Neural progenitor cell (in vitro differentiated cells): ENCODE measurements around the gene FAM216B. TPM values are rescaled to one million over a fixed set of nuclear protein-coding genes. Genes with fewer than 3 reads are reported as not detected.

Source experiments
- DNase-seq: peaks from one replicate; pipeline ENCODE4 v3.0.0-alpha.2; 2016; ENCODE audit warnings: low spot score
- H2AFZ ChIP-seq: fragments of 200-600 bp; sonication (generic); replicated peaks from 2 replicates; pipeline ENCODE4 v1.6.1; 2016; ENCODE audit warnings: antibody characterized with exemption
- H3F3A ChIP-seq: fragments of 200-600 bp; sonication (generic); 2 replicates; pipeline ENCODE4 v1.6.1; 2016; ENCODE audit warnings: antibody characterized with exemption, low read depth
- H3K27ac ChIP-seq: fragments of 200-600 bp; sonication (generic); 2 replicates; pipeline ENCODE4 v1.5.1; 2016; ENCODE audit warnings: mild to moderate bottlenecking
- H3K27me3 ChIP-seq: fragments of 200-600 bp; sonication (generic); 2 replicates; pipeline ENCODE4 v1.6.1; 2016; ENCODE audit warnings: mild to moderate bottlenecking, moderate library complexity
- H3K36me3 ChIP-seq: fragments of 200-600 bp; sonication (generic); 2 replicates; pipeline ENCODE4 v1.5.1; 2016
- H3K4me1 ChIP-seq: fragments of 200-600 bp; sonication (generic); 2 replicates; pipeline ENCODE4 v1.6.1; 2016; ENCODE audit warnings: mixed run types
- H3K4me2 ChIP-seq: fragments of 200-600 bp; sonication (generic); 2 replicates; pipeline ENCODE4 v1.6.1; 2016
- H3K4me3 ChIP-seq: fragments of 200-600 bp; sonication (generic); 2 replicates; pipeline ENCODE4 v1.5.1; 2016
- H3K79me2 ChIP-seq: fragments of 200-600 bp; sonication (generic); 2 replicates; pipeline ENCODE4 v1.6.1; 2016; ENCODE audit warnings: low read depth
- H3K9ac ChIP-seq: fragments of 200-600 bp; sonication (generic); 2 replicates; pipeline ENCODE4 v1.6.1; 2016
- H3K9me3 ChIP-seq: fragments of 200-600 bp; sonication (generic); 2 replicates; pipeline ENCODE4 v1.5.1; 2016; ENCODE audit warnings: low read depth
- H4K20me1 ChIP-seq: fragments of 200-600 bp; sonication (generic); 2 replicates; pipeline ENCODE4 v1.6.1; 2016; ENCODE audit warnings: low read depth
- H3K27ac Mint-ChIP-seq: 3 replicates; pipeline ENCODE4 v1.8.0; 2021; ENCODE audit warnings: mixed read lengths
- H3K27me3 Mint-ChIP-seq: 2 replicates; pipeline ENCODE4 v1.8.0; 2022; ENCODE audit warnings: low read depth, mild to moderate bottlenecking, inconsistent platforms, moderate library complexity, mixed read lengths; ENCODE audit not compliant: insufficient read depth
- H3K36me3 Mint-ChIP-seq: 3 replicates; pipeline ENCODE4 v1.8.0; 2021; ENCODE audit warnings: mixed read lengths
- H3K4me1 Mint-ChIP-seq: 3 replicates; pipeline ENCODE4 v1.8.0; 2021; ENCODE audit warnings: mixed read lengths
- H3K4me3 Mint-ChIP-seq: 3 replicates; pipeline ENCODE4 v1.8.0; 2021; ENCODE audit warnings: mild to moderate bottlenecking, moderate library complexity, mixed read lengths
- H3K9me3 Mint-ChIP-seq: 3 replicates; pipeline ENCODE4 v1.8.0; 2020; ENCODE audit warnings: mixed read lengths
- EZH2 ChIP-seq: fragments of 200-600 bp; sonication (generic); IDR thresholded peaks from 2 replicates; pipeline ENCODE4 v1.6.1; 2017; ENCODE audit warnings: antibody characterized with exemption, mild to moderate bottlenecking, moderate library complexity
- EZH2phosphoT487 ChIP-seq: fragments of 200-600 bp; sonication (generic); IDR thresholded peaks from 2 replicates; pipeline ENCODE4 v1.6.1; 2017; ENCODE audit warnings: antibody characterized with exemption
- total RNA-seq: library from RNA; depleted of rRNA; stranded (reverse); fragments of >200 nt; gene quantifications from 2 replicates; pipeline ENCODE4 v1.2.3, GENCODE V29; 2015; ENCODE audit warnings: low replicate concordance
- TF ChIP-seq, protein P1 (sequence below): fragments of 200-600 bp; sonication (generic); IDR thresholded peaks from 2 replicates; pipeline ENCODE4 v1.5.1; 2017; ENCODE audit warnings: antibody characterized with exemption, mild to moderate bottlenecking

Gene FAM216B
- total RNA-seq, 1 donor from 2014 or later, result not detected

- DNase-seq, result no peak
- no peaks in the 10 kb centered on the region for H3K4me1 Mint-ChIP-seq
Measured at GRCh38 chr13:42786715-42787114, 5.3 kb downstream of the FAM216B start.

GRCh38 chr13:42788601-42789000, 7.2 kb downstream of the FAM216B start:
- H3K27ac ChIP-seq, result no peak overlapping the region
- no peaks in the 10 kb centered on the region for H3K36me3 ChIP-seq
- H3K4me2 ChIP-seq, result no peak overlapping the region
- TF ChIP-seq EZH2phosphoT487 (no peak), EZH2 (no peak)
- TF ChIP-seq, protein P1, sequence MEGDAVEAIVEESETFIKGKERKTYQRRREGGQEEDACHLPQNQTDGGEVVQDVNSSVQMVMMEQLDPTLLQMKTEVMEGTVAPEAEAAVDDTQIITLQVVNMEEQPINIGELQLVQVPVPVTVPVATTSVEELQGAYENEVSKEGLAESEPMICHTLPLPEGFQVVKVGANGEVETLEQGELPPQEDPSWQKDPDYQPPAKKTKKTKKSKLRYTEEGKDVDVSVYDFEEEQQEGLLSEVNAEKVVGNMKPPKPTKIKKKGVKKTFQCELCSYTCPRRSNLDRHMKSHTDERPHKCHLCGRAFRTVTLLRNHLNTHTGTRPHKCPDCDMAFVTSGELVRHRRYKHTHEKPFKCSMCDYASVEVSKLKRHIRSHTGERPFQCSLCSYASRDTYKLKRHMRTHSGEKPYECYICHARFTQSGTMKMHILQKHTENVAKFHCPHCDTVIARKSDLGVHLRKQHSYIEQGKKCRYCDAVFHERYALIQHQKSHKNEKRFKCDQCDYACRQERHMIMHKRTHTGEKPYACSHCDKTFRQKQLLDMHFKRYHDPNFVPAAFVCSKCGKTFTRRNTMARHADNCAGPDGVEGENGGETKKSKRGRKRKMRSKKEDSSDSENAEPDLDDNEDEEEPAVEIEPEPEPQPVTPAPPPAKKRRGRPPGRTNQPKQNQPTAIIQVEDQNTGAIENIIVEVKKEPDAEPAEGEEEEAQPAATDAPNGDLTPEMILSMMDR, result no peak
- H4K20me1 ChIP-seq, result no peaks in the 10 kb centered on the region
- H3K4me1 Mint-ChIP-seq, result no peaks in the 10 kb centered on the region
- no peaks in the 10 kb centered on the region for H3K79me2 ChIP-seq
- H3K36me3 Mint-ChIP-seq, result no peaks in the 10 kb centered on the region
- no peak overlapping the region for H3K27ac Mint-ChIP-seq
- no peaks in the 10 kb centered on the region for H3F3A ChIP-seq
- no peak overlapping the region for H3K9ac ChIP-seq
- H3K27me3 ChIP-seq, result no peaks in the 10 kb centered on the region
- no peaks in the 10 kb centered on the region for H3K9me3 Mint-ChIP-seq
- no peak overlapping the region for H3K4me3 ChIP-seq
- no peak overlapping the region for H2AFZ ChIP-seq
- no peak for DNase-seq
- no peak overlapping the region for H3K4me3 Mint-ChIP-seq
- H3K9me3 ChIP-seq, result no peaks in the 10 kb centered on the region
- H3K4me1 ChIP-seq, result peaks cover 10% of the 10 kb centered on the region
- H3K27me3 Mint-ChIP-seq, result no peaks in the 10 kb centered on the region

More at GRCh38 chr13:42786715-42787114, 5.3 kb downstream of the FAM216B start:
- Histone ChIP-seq H3K27ac (no peak overlapping the region), H2AFZ (peak overlapping the region; percentile 3), H3K4me2 (no peak overlapping the region), H3K9me3 (no peaks in the 10 kb centered on the region), H3K4me3 (no peak overlapping the region), H3K36me3 (no peaks in the 10 kb centered on the region), H3K4me1 (peaks cover 10% of the 10 kb centered on the region), H3K27me3 (no peaks in the 10 kb centered on the region), H3K79me2 (no peaks in the 10 kb centered on the region), H3F3A (no peaks in the 10 kb centered on the region), H4K20me1 (no peaks in the 10 kb centered on the region), H3K9ac (no peak overlapping the region)
- no peak overlapping the region for H3K4me3 Mint-ChIP-seq
- H3K27me3 Mint-ChIP-seq, result no peaks in the 10 kb centered on the region
- H3K36me3 Mint-ChIP-seq, result no peaks in the 10 kb centered on the region
- TF ChIP-seq EZH2 (no peak), EZH2phosphoT487 (no peak)
- TF ChIP-seq, protein P1, result no peak
- no peaks in the 10 kb centered on the region for H3K9me3 Mint-ChIP-seq
- no peak overlapping the region for H3K27ac Mint-ChIP-seq

GRCh38 chr13:42792154-42792553, 10.8 kb downstream of the FAM216B start:
- Histone ChIP-seq H3K79me2 (no peaks in the 10 kb centered on the region), H4K20me1 (no peaks in the 10 kb centered on the region), H2AFZ (no peak overlapping the region), H3K9ac (no peak overlapping the region), H3K4me2 (no peak overlapping the region), H3K9me3 (no peaks in the 10 kb centered on the region), H3K4me1 (peaks cover 10% of the 10 kb centered on the region), H3F3A (no peaks in the 10 kb centered on the region), H3K27me3 (no peaks in the 10 kb centered on the region), H3K4me3 (no peak overlapping the region), H3K27ac (no peak overlapping the region), H3K36me3 (no peaks in the 10 kb centered on the region)
- no peaks in the 10 kb centered on the region for H3K27me3 Mint-ChIP-seq
- H3K4me1 Mint-ChIP-seq, result no peaks in the 10 kb centered on the region
- DNase-seq, result no peak
- H3K4me3 Mint-ChIP-seq, result no peak overlapping the region
- H3K9me3 Mint-ChIP-seq, result no peaks in the 10 kb centered on the region
- H3K36me3 Mint-ChIP-seq, result no peaks in the 10 kb centered on the region
- no peak for TF ChIP-seq EZH2phosphoT487
- TF ChIP-seq, protein P1, result no peak
- TF ChIP-seq EZH2, result no peak
- H3K27ac Mint-ChIP-seq, result no peak overlapping the region
